Measurements from ENCODE around the gene KLHL22.

DNA sequence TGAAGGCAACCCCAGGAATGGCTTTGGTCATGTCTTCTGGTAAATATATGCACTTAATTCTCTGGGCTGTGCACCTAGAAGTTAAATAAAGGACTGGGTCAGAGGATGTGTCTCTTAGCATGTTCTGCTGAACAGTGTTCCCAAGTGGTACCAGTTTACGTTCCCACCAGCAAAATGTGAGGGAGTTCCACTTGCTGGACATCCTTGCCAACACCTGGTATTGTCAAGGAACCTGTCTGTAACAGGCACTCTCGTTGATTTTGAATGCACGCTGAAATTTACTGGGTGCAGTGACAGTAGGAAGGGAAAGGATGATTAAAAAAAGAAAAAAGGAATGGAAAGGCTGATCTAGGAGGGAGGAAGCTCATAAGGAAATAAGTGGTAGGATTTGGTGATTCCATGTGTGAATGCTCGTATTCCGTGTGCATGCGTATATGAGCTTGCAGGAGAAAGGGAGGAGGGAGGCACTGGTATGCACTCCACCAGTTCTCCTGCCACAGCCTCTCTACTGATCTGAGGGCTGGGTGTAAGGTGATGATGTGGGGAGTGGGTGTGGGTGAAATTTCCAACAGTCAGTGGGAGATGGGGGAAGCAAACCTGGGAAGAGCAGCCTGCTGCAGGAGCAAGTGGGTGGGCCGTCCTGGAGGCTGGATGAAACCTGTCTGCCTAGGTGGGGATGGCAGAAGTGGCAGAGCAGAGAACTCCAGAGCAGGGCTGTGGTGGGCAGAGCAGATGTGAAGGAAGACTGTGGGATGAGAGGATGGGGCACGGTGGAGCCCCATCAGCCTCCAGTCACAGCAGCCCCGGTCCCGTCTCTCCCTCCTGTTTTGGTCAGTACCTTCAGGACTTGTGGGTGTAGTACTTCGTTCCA, 26.8 kb upstream of the KLHL22 start:
- TF ChIP-seq, protein P1, sequence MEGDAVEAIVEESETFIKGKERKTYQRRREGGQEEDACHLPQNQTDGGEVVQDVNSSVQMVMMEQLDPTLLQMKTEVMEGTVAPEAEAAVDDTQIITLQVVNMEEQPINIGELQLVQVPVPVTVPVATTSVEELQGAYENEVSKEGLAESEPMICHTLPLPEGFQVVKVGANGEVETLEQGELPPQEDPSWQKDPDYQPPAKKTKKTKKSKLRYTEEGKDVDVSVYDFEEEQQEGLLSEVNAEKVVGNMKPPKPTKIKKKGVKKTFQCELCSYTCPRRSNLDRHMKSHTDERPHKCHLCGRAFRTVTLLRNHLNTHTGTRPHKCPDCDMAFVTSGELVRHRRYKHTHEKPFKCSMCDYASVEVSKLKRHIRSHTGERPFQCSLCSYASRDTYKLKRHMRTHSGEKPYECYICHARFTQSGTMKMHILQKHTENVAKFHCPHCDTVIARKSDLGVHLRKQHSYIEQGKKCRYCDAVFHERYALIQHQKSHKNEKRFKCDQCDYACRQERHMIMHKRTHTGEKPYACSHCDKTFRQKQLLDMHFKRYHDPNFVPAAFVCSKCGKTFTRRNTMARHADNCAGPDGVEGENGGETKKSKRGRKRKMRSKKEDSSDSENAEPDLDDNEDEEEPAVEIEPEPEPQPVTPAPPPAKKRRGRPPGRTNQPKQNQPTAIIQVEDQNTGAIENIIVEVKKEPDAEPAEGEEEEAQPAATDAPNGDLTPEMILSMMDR (IDR thresholded peaks at IDR 0.05): no peak
- TF ChIP-seq POLR2A (IDR thresholded peaks at IDR 0.05): no peak
- TF ChIP-seq POLR2AphosphoS5 (IDR thresholded peaks at IDR 0.05): no peak
